ENCODE results near the gene REC8.

Gene REC8

GRCh38 chr14:24132976-24133375, 38.9 kb upstream of the REC8 start:
- Mint-ChIP-seq H3K36me3 (peaks cover 17% of the 10 kb centered on the region), H3K9me3 (no peaks in the 10 kb centered on the region), H3K4me3 (no peak overlapping the region), H3K4me1 (peaks cover 51% of the 10 kb centered on the region), H3K27ac (peak overlapping the region; percentile 78), H3K27me3 (no peaks in the 10 kb centered on the region)
- CTCF ChIA-PET = interaction anchor here (1.0 to 1.3 kb wide), 3 partner anchors 17 to 75 kb away, joined by 3 to 4 read pairs (median 3); no protein-coding TSS in a partner anchor
- no peak for DNase-seq

- CTCF ChIA-PET = interaction anchor here (0.6 to 4.0 kb wide), 6 partner anchors 9 to 76 kb away, joined by 3 to 16 read pairs (median 5); partner anchors contain the start of genes PSME2 and RNF31
- peaks cover 25% of the 10 kb centered on the region for H3K36me3 Mint-ChIP-seq
- no peak overlapping the region for H3K4me3 Mint-ChIP-seq
- peaks cover 56% of the 10 kb centered on the region for H3K4me1 Mint-ChIP-seq
- no peaks in the 10 kb centered on the region for H3K9me3 Mint-ChIP-seq
- DNase-seq = no peak
- no peaks in the 10 kb centered on the region for H3K27me3 Mint-ChIP-seq
- H3K27ac Mint-ChIP-seq = no peak overlapping the region
Observed at GRCh38 chr14:24133735-24134134, 38.1 kb upstream of the REC8 start.

GRCh38 chr14:24135584-24135833, 36.4 kb upstream of the REC8 start:
- H3K27me3 Mint-ChIP-seq = no peaks in the 10 kb centered on the region
- peak overlapping the region; percentile 81 for H3K27ac Mint-ChIP-seq
- CTCF ChIA-PET = interaction anchor here (0.8 to 4.0 kb wide), 6 partner anchors 11 to 59 kb away, joined by 3 to 16 read pairs (median 6); partner anchors contain the start of genes DCAF11, IRF9, NRL and PSME2
- peak overlapping the region; percentile 93 for H3K4me3 Mint-ChIP-seq
- H3K4me1 Mint-ChIP-seq = peaks cover 67% of the 10 kb centered on the region
- no peaks in the 10 kb centered on the region for H3K9me3 Mint-ChIP-seq
- H3K36me3 Mint-ChIP-seq = peaks cover 37% of the 10 kb centered on the region
- DNase-seq = no peak

GRCh38 chr14:24135834-24136683, 35.8 kb upstream of the REC8 start, which contains the start of gene PSME1:
Gene PSME1, plus strand, starts transcription at chr14:24136194. Its CDS starts 69 bp downstream, at chr14:24136263.
- H3K36me3 Mint-ChIP-seq = peaks cover 37% of the 10 kb centered on the region
- H3K4me1 Mint-ChIP-seq = peaks cover 66% of the 10 kb centered on the region
- H3K27ac Mint-ChIP-seq = peak within 1 kb of the TSS; percentile 93
- DNase-seq = peak; percentile 96
- H3K4me3 Mint-ChIP-seq = peak within 1 kb of the TSS; percentile 93
- H3K27me3 Mint-ChIP-seq = no peaks in the 10 kb centered on the region
- no peaks in the 10 kb centered on the region for H3K9me3 Mint-ChIP-seq
- CTCF ChIA-PET = interaction anchor here (0.8 to 4.0 kb wide), 8 partner anchors 10 to 78 kb away, joined by 3 to 16 read pairs (median 5); partner anchors contain the start of genes DCAF11, IRF9, NRL and PSME2

GRCh38 chr14:24136684-24137528, 35.0 kb upstream of the REC8 start:
- no peaks in the 10 kb centered on the region for H3K27me3 Mint-ChIP-seq
- H3K4me1 Mint-ChIP-seq = peaks cover 62% of the 10 kb centered on the region
- H3K9me3 Mint-ChIP-seq = no peaks in the 10 kb centered on the region
- CTCF ChIA-PET = interaction anchor here (0.9 to 4.0 kb wide), 8 partner anchors 9 to 79 kb away, joined by 3 to 16 read pairs (median 4); partner anchors contain the start of genes DCAF11, IRF9, NRL and PSME2
- peak; percentile 39 for DNase-seq
- peaks cover 37% of the 10 kb centered on the region for H3K36me3 Mint-ChIP-seq
- H3K27ac Mint-ChIP-seq = peak overlapping the region; percentile 93
- peak overlapping the region; percentile 93 for H3K4me3 Mint-ChIP-seq

GRCh38 chr14:24137529-24138395, 34.1 kb upstream of the REC8 start:
- H3K4me3 Mint-ChIP-seq = peak overlapping the region; percentile 93
- H3K27me3 Mint-ChIP-seq = no peaks in the 10 kb centered on the region
- H3K9me3 Mint-ChIP-seq = no peaks in the 10 kb centered on the region
- CTCF ChIA-PET = interaction anchor here (0.9 to 4.0 kb wide), 4 partner anchors 8 to 80 kb away, joined by 3 to 16 read pairs (median 4); partner anchors contain the start of genes IRF9, PSME2 and RNF31
- peak overlapping the region; percentile 93 for H3K27ac Mint-ChIP-seq
- DNase-seq = no peak
- H3K36me3 Mint-ChIP-seq = peaks cover 39% of the 10 kb centered on the region
- H3K4me1 Mint-ChIP-seq = peaks cover 58% of the 10 kb centered on the region

- H3K4me1 Mint-ChIP-seq = peaks cover 61% of the 10 kb centered on the region
- peaks cover 48% of the 10 kb centered on the region for H3K36me3 Mint-ChIP-seq
- H3K9me3 Mint-ChIP-seq = no peaks in the 10 kb centered on the region
- H3K4me3 Mint-ChIP-seq = peak overlapping the region; percentile 95
- CTCF ChIA-PET = no interaction called here
- DNase-seq = no peak
- no peaks in the 10 kb centered on the region for H3K27me3 Mint-ChIP-seq
- H3K27ac Mint-ChIP-seq = peak overlapping the region; percentile 67
Observed at GRCh38 chr14:24138396-24139271, 33.2 kb upstream of the REC8 start.

- H3K36me3 Mint-ChIP-seq = peaks cover 52% of the 10 kb centered on the region
- no peaks in the 10 kb centered on the region for H3K9me3 Mint-ChIP-seq
- H3K4me1 Mint-ChIP-seq = peaks cover 66% of the 10 kb centered on the region
- peak overlapping the region; percentile 52 for H3K27ac Mint-ChIP-seq
- H3K27me3 Mint-ChIP-seq = no peaks in the 10 kb centered on the region
- CTCF ChIA-PET = no interaction called here
- peak; percentile 52 for DNase-seq
- peak overlapping the region; percentile 95 for H3K4me3 Mint-ChIP-seq
Observed at GRCh38 chr14:24139272-24139934, 32.5 kb upstream of the REC8 start.

GRCh38 chr14:24141097-24141880, 30.6 kb upstream of the REC8 start, which contains the start of gene EMC9:
Gene EMC9, minus strand, starts transcription at chr14:24141591. Its CDS starts 287 bp downstream, at chr14:24141304.
- CTCF ChIA-PET = interaction anchor here (0.7 to 1.7 kb wide), 4 partner anchors 19 to 83 kb away, joined by 3 to 10 read pairs (median 4); partner anchors contain the start of genes IRF9 and PCK2
- H3K4me3 Mint-ChIP-seq = peak within 1 kb of the TSS; percentile 95
- H3K9me3 Mint-ChIP-seq = no peaks in the 10 kb centered on the region
- no peaks in the 10 kb centered on the region for H3K27me3 Mint-ChIP-seq
- H3K27ac Mint-ChIP-seq = peak within 1 kb of the TSS; percentile 80
- peaks cover 74% of the 10 kb centered on the region for H3K4me1 Mint-ChIP-seq
- DNase-seq = peak; percentile 100
- H3K36me3 Mint-ChIP-seq = peaks cover 68% of the 10 kb centered on the region

GRCh38 chr14:24143511-24143910, 28.4 kb upstream of the REC8 start:
- H3K36me3 Mint-ChIP-seq = peaks cover 59% of the 10 kb centered on the region
- DNase-seq = no peak
- no peaks in the 10 kb centered on the region for H3K27me3 Mint-ChIP-seq
- peaks cover 61% of the 10 kb centered on the region for H3K4me1 Mint-ChIP-seq
- H3K4me3 Mint-ChIP-seq = peak overlapping the region; percentile 42
- CTCF ChIA-PET = interaction anchor here (1.1 to 2.3 kb wide), 3 partner anchors 18 to 99 kb away, joined by 3 to 11 read pairs (median 4); partner anchors contain the start of genes DCAF11, IRF9, NRL and TINF2
- no peaks in the 10 kb centered on the region for H3K9me3 Mint-ChIP-seq
- H3K27ac Mint-ChIP-seq = peak overlapping the region; percentile 75

GRCh38 chr14:24144451-24144850, 27.4 kb upstream of the REC8 start:
- H3K4me1 Mint-ChIP-seq = peaks cover 62% of the 10 kb centered on the region
- no peak for DNase-seq
- H3K9me3 Mint-ChIP-seq = no peaks in the 10 kb centered on the region
- peak overlapping the region; percentile 24 for H3K27ac Mint-ChIP-seq
- H3K27me3 Mint-ChIP-seq = no peaks in the 10 kb centered on the region
- H3K36me3 Mint-ChIP-seq = peaks cover 58% of the 10 kb centered on the region
- CTCF ChIA-PET = interaction anchor here (1.5 to 2.3 kb wide), 2 partner anchors 17 to 98 kb away, joined by 3 to 11 read pairs; partner anchors contain the start of genes IRF9 and TINF2
- peak overlapping the region; percentile 39 for H3K4me3 Mint-ChIP-seq

Measured in activated naive CD4-positive, alpha-beta T cell treated with anti-CD3 and anti-CD28 coated beads, Interleukin-2, amount 10 ng/mL, durations not matched to agents 7 days and 5 days (primary cell).